22Rv1 (cell line): ENCODE data around the gene UBQLN1.

ENCODE experiments used
- H3K27ac ChIP-seq: fragments of 450-650 bp; 2 replicates; pipeline ENCODE4 v1.5.1; 2017
- CTCF ChIP-seq: fragments of 450-650 bp; IDR thresholded peaks from 2 replicates; pipeline ENCODE4 v1.5.1; 2017; ENCODE audit warnings: mild to moderate bottlenecking
- ZFX ChIP-seq: fragments of 450-650 bp; IDR thresholded peaks from 2 replicates; pipeline ENCODE4 v1.6.1; 2017; ENCODE audit warnings: antibody characterized with exemption, borderline replicate concordance

UBQLN1 gene

GRCh38 chr9:83722726-83723495 is 15.2 kb upstream of the UBQLN1 start:
- TF ChIP-seq ZFX (no peak), CTCF (no peak)
- H3K27ac ChIP-seq = no peak overlapping the region

GRCh38 chr9:83721509-83721908 is 13.8 kb upstream of the UBQLN1 start:
- TF ChIP-seq CTCF (no peak), ZFX (no peak)
- H3K27ac ChIP-seq = no peak overlapping the region

GRCh38 chr9:83715794-83716193 is 8.0 kb upstream of the UBQLN1 start:
- no peak overlapping the region for H3K27ac ChIP-seq
- TF ChIP-seq CTCF (no peak), ZFX (no peak)

- H3K27ac ChIP-seq = no peak overlapping the region
- TF ChIP-seq CTCF (no peak), ZFX (no peak)
Observed at GRCh38 chr9:83715221-83715620, 7.5 kb upstream of the UBQLN1 start.

GRCh38 chr9:83714329-83714728 is 6.6 kb upstream of the UBQLN1 start:
- TF ChIP-seq CTCF (peak; percentile 19; the same call in 1 of the 2 replicates), ZFX (no peak)
- no peak overlapping the region for H3K27ac ChIP-seq

- H3K27ac ChIP-seq = peak overlapping the region; percentile 94
- TF ChIP-seq CTCF (peak; percentile 25), ZFX (no peak)
Observed at GRCh38 chr9:83708515-83709158, 879 bp upstream of the UBQLN1 start.

- H3K27ac ChIP-seq = peak overlapping the region; percentile 94
- TF ChIP-seq ZFX (no peak), CTCF (no peak)
Observed at GRCh38 chr9:83707518-83707767, 315 bp downstream of the UBQLN1 start.
